DOHH2 (cell line): ENCODE results near the gene CLTA.

ENCODE experiments used
- H3F3A ChIP-seq: fragments of 200-600 bp; sonication (generic), shearing (Covaris generic); 2 replicates; pipeline ENCODE4 v1.6.0; 2016; ENCODE audit warnings: antibody characterized with exemption, mild to moderate bottlenecking; ENCODE audit not compliant: control insufficient read depth, insufficient read depth
- H3K27ac ChIP-seq: fragments of 200-600 bp; sonication (generic); 2 replicates; pipeline ENCODE4 v1.5.1; 2014; ENCODE audit warnings: low read depth, mild to moderate bottlenecking, low read length, moderate library complexity
- H3K27me3 ChIP-seq: fragments of 200-600 bp; sonication (generic); 2 replicates; pipeline ENCODE4 v1.6.1; 2014; ENCODE audit warnings: mild to moderate bottlenecking, low read length, mixed read lengths; ENCODE audit not compliant: control insufficient read depth
- H3K36me3 ChIP-seq: fragments of 200-600 bp; sonication (generic); 2 replicates; pipeline ENCODE4 v1.6.1; 2014; ENCODE audit warnings: mild to moderate bottlenecking, low read length, moderate library complexity, mixed read lengths; ENCODE audit not compliant: control insufficient read depth
- H3K4me1 ChIP-seq: fragments of 200-600 bp; sonication (generic); 2 replicates; pipeline ENCODE4 v1.6.1; 2014; ENCODE audit warnings: mild to moderate bottlenecking, low read length, mixed read lengths; ENCODE audit not compliant: control insufficient read depth
- H3K4me2 ChIP-seq: fragments of 200-600 bp; sonication (generic); 2 replicates; pipeline ENCODE4 v1.6.0; 2014; ENCODE audit warnings: mild to moderate bottlenecking, low read length, moderate library complexity
- H3K4me3 ChIP-seq: fragments of 200-600 bp; sonication (generic); 2 replicates; pipeline ENCODE4 v1.5.1; 2014; ENCODE audit warnings: mild to moderate bottlenecking, low read length, mixed read lengths
- H3K79me2 ChIP-seq: fragments of 200-600 bp; sonication (generic); 2 replicates; pipeline ENCODE4 v1.6.1; 2014; ENCODE audit warnings: mild to moderate bottlenecking, low read length, mixed read lengths; ENCODE audit not compliant: control insufficient read depth
- H3K9me2 ChIP-seq: fragments of 200-600 bp; sonication (generic); replicated peaks from 2 replicates; pipeline ENCODE4 v1.6.1; 2014; ENCODE audit warnings: mild to moderate bottlenecking, low read length, mixed read lengths; ENCODE audit not compliant: control insufficient read depth
- H3K9me3 ChIP-seq: fragments of 200-600 bp; sonication (generic); 2 replicates; pipeline ENCODE4 v1.6.1; 2014; ENCODE audit warnings: antibody characterized with exemption, low read length, mixed read lengths; ENCODE audit not compliant: control insufficient read depth, insufficient read depth
- H4K20me1 ChIP-seq: fragments of 200-600 bp; sonication (generic); 2 replicates; pipeline ENCODE4 v1.6.0; 2014; ENCODE audit warnings: low read depth, mild to moderate bottlenecking, antibody characterized with exemption, low read length, moderate library complexity; ENCODE audit not compliant: control insufficient read depth, insufficient read depth
- EZH2phosphoT487 ChIP-seq: fragments of 200-600 bp; sonication (generic); IDR thresholded peaks from 2 replicates; pipeline ENCODE4 v1.6.1; 2017; ENCODE audit warnings: borderline replicate concordance, mild to moderate bottlenecking, antibody characterized with exemption, low read length, moderate library complexity, mixed read lengths
- TF ChIP-seq, protein P1 (sequence below): fragments of 200-600 bp; sonication (generic); IDR thresholded peaks from one replicate; pipeline ENCODE4 v1.5.1; 2014; ENCODE audit warnings: antibody characterized with exemption, mild to moderate bottlenecking, low read depth, low read length; ENCODE audit not compliant: poor library complexity, severe bottlenecking

Gene CLTA

GRCh38 chr9:36162211-36162738 is 28.4 kb upstream of the CLTA start:
- Histone ChIP-seq H3K4me1 (peaks cover 6% of the 10 kb centered on the region), H3K9me3 (no peaks in the 10 kb centered on the region), H3K4me2 (no peak overlapping the region), H3K36me3 (no peaks in the 10 kb centered on the region), H3K4me3 (no peak overlapping the region), H3K27ac (no peak overlapping the region), H4K20me1 (no peaks in the 10 kb centered on the region), H3K9me2 (no peaks in the 10 kb centered on the region), H3K79me2 (no peaks in the 10 kb centered on the region), H3K27me3 (peaks cover 15% of the 10 kb centered on the region), H3F3A (no peaks in the 10 kb centered on the region)
- TF ChIP-seq EZH2phosphoT487, result no peak
- TF ChIP-seq, protein P1, sequence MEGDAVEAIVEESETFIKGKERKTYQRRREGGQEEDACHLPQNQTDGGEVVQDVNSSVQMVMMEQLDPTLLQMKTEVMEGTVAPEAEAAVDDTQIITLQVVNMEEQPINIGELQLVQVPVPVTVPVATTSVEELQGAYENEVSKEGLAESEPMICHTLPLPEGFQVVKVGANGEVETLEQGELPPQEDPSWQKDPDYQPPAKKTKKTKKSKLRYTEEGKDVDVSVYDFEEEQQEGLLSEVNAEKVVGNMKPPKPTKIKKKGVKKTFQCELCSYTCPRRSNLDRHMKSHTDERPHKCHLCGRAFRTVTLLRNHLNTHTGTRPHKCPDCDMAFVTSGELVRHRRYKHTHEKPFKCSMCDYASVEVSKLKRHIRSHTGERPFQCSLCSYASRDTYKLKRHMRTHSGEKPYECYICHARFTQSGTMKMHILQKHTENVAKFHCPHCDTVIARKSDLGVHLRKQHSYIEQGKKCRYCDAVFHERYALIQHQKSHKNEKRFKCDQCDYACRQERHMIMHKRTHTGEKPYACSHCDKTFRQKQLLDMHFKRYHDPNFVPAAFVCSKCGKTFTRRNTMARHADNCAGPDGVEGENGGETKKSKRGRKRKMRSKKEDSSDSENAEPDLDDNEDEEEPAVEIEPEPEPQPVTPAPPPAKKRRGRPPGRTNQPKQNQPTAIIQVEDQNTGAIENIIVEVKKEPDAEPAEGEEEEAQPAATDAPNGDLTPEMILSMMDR, result no peak

- H3K4me3 ChIP-seq, result no peak overlapping the region
- H3K79me2 ChIP-seq, result no peaks in the 10 kb centered on the region
- H3K36me3 ChIP-seq, result no peaks in the 10 kb centered on the region
- no peaks in the 10 kb centered on the region for H3K9me2 ChIP-seq
- H4K20me1 ChIP-seq, result no peaks in the 10 kb centered on the region
- no peaks in the 10 kb centered on the region for H3F3A ChIP-seq
- TF ChIP-seq EZH2phosphoT487, result no peak
- TF ChIP-seq, protein P1, result no peak
- H3K9me3 ChIP-seq, result no peaks in the 10 kb centered on the region
- H3K27ac ChIP-seq, result no peak overlapping the region
- peaks cover 15% of the 10 kb centered on the region for H3K27me3 ChIP-seq
- H3K4me2 ChIP-seq, result no peak overlapping the region
- H3K4me1 ChIP-seq, result peaks cover 6% of the 10 kb centered on the region
Measured at GRCh38 chr9:36163049-36163785, 27.5 kb upstream of the CLTA start.

DNA sequence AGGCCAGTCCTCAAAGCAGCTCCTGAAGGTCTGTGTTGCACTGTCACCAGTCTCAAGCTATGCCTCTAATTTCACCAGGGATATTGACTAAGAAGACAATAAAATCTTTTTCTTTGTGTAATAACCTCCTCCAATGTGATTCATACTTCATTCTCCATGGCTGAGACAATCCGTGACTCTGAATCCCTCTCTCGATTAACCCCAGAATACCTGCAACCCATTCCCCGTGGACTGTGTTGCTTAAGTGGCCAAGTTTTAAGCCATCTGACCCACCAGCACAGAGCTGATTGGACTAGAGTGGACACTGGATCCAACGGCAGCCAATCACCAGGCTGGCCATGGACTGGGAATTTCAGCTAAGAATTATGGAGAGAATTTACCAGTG is 26.9 kb upstream of the CLTA start:
- Histone ChIP-seq H3K27me3 (peaks cover 15% of the 10 kb centered on the region), H3K9me3 (no peaks in the 10 kb centered on the region), H3F3A (no peaks in the 10 kb centered on the region), H3K79me2 (no peaks in the 10 kb centered on the region), H3K4me2 (no peak overlapping the region), H3K36me3 (no peaks in the 10 kb centered on the region), H3K4me3 (no peak overlapping the region), H3K4me1 (peaks cover 6% of the 10 kb centered on the region), H4K20me1 (no peaks in the 10 kb centered on the region), H3K27ac (no peak overlapping the region), H3K9me2 (no peaks in the 10 kb centered on the region)
- TF ChIP-seq EZH2phosphoT487, result no peak
- TF ChIP-seq, protein P1, result no peak
